ENCODE results near the gene RNU5B-1.

Gene RNU5B-1

GRCh38 chr15:65298731-65299130, 5.7 kb upstream of the RNU5B-1 start:
- no peaks in the 10 kb centered on the region for H3K9me3 ChIP-seq (ENCODE audit: control insufficient read depth, insufficient read depth, low read length)
- peak overlapping the region; percentile 2 for H3K4me3 ChIP-seq (ENCODE audit: low read depth, low read length)
- H3K4me1 ChIP-seq (ENCODE audit: control insufficient read depth, insufficient read depth, low read length): no peaks in the 10 kb centered on the region
- H3K36me3 ChIP-seq (ENCODE audit: control insufficient read depth, insufficient read depth, low read length): no peaks in the 10 kb centered on the region
- H3K27me3 ChIP-seq (ENCODE audit: control insufficient read depth, insufficient read depth, low read length): no peaks in the 10 kb centered on the region
- no peak overlapping the region for H3K9ac ChIP-seq (ENCODE audit: low read depth, low read length)

GRCh38 chr15:65300924-65301441, 3.5 kb upstream of the RNU5B-1 start:
- Histone ChIP-seq H3K9me3 (ENCODE audit: control insufficient read depth, insufficient read depth, low read length) (no peaks in the 10 kb centered on the region), H3K4me1 (ENCODE audit: control insufficient read depth, insufficient read depth, low read length) (no peaks in the 10 kb centered on the region), H3K4me3 (ENCODE audit: low read depth, low read length) (peak overlapping the region; percentile 37), H3K27me3 (ENCODE audit: control insufficient read depth, insufficient read depth, low read length) (no peaks in the 10 kb centered on the region), H3K36me3 (ENCODE audit: control insufficient read depth, insufficient read depth, low read length) (no peaks in the 10 kb centered on the region), H3K9ac (ENCODE audit: low read depth, low read length) (no peak overlapping the region)

- H3K27me3 ChIP-seq (ENCODE audit: control insufficient read depth, insufficient read depth, low read length): no peaks in the 10 kb centered on the region
- H3K9me3 ChIP-seq (ENCODE audit: control insufficient read depth, insufficient read depth, low read length): no peaks in the 10 kb centered on the region
- H3K9ac ChIP-seq (ENCODE audit: low read depth, low read length): no peak overlapping the region
- H3K36me3 ChIP-seq (ENCODE audit: control insufficient read depth, insufficient read depth, low read length): no peaks in the 10 kb centered on the region
- no peak overlapping the region for H3K4me3 ChIP-seq (ENCODE audit: low read depth, low read length)
- no peaks in the 10 kb centered on the region for H3K4me1 ChIP-seq (ENCODE audit: control insufficient read depth, insufficient read depth, low read length)
Observed at GRCh38 chr15:65302061-65302460, 2.4 kb upstream of the RNU5B-1 start.

GRCh38 chr15:65303687-65304380, 643 bp upstream of the RNU5B-1 start:
- Histone ChIP-seq H3K9me3 (ENCODE audit: control insufficient read depth, insufficient read depth, low read length) (no peaks in the 10 kb centered on the region), H3K27me3 (ENCODE audit: control insufficient read depth, insufficient read depth, low read length) (no peaks in the 10 kb centered on the region), H3K4me1 (ENCODE audit: control insufficient read depth, insufficient read depth, low read length) (no peaks in the 10 kb centered on the region), H3K9ac (ENCODE audit: low read depth, low read length) (no peak overlapping the region), H3K4me3 (ENCODE audit: low read depth, low read length) (peak overlapping the region; percentile 38), H3K36me3 (ENCODE audit: control insufficient read depth, insufficient read depth, low read length) (no peaks in the 10 kb centered on the region)

- Histone ChIP-seq H3K36me3 (ENCODE audit: control insufficient read depth, insufficient read depth, low read length) (no peaks in the 10 kb centered on the region), H3K9me3 (ENCODE audit: control insufficient read depth, insufficient read depth, low read length) (no peaks in the 10 kb centered on the region), H3K9ac (ENCODE audit: low read depth, low read length) (peak overlapping the region; percentile 8), H3K4me3 (ENCODE audit: low read depth, low read length) (no peak overlapping the region), H3K4me1 (ENCODE audit: control insufficient read depth, insufficient read depth, low read length) (no peaks in the 10 kb centered on the region), H3K27me3 (ENCODE audit: control insufficient read depth, insufficient read depth, low read length) (no peaks in the 10 kb centered on the region)
Observed at GRCh38 chr15:65305150-65305758, 777 bp downstream of the RNU5B-1 start.

GRCh38 chr15:65305776-65306175, 1.3 kb downstream of the RNU5B-1 start:
- H3K36me3 ChIP-seq (ENCODE audit: control insufficient read depth, insufficient read depth, low read length): no peaks in the 10 kb centered on the region
- no peaks in the 10 kb centered on the region for H3K27me3 ChIP-seq (ENCODE audit: control insufficient read depth, insufficient read depth, low read length)
- H3K4me3 ChIP-seq (ENCODE audit: low read depth, low read length): no peak overlapping the region
- H3K9me3 ChIP-seq (ENCODE audit: control insufficient read depth, insufficient read depth, low read length): no peaks in the 10 kb centered on the region
- H3K4me1 ChIP-seq (ENCODE audit: control insufficient read depth, insufficient read depth, low read length): no peaks in the 10 kb centered on the region
- no peak overlapping the region for H3K9ac ChIP-seq (ENCODE audit: low read depth, low read length)

- H3K4me1 ChIP-seq (ENCODE audit: control insufficient read depth, insufficient read depth, low read length): no peaks in the 10 kb centered on the region
- H3K27me3 ChIP-seq (ENCODE audit: control insufficient read depth, insufficient read depth, low read length): no peaks in the 10 kb centered on the region
- H3K36me3 ChIP-seq (ENCODE audit: control insufficient read depth, insufficient read depth, low read length): no peaks in the 10 kb centered on the region
- H3K9me3 ChIP-seq (ENCODE audit: control insufficient read depth, insufficient read depth, low read length): no peaks in the 10 kb centered on the region
- no peak overlapping the region for H3K4me3 ChIP-seq (ENCODE audit: low read depth, low read length)
- no peak overlapping the region for H3K9ac ChIP-seq (ENCODE audit: low read depth, low read length)
Observed at GRCh38 chr15:65306551-65306950, 2.1 kb downstream of the RNU5B-1 start.

GRCh38 chr15:65307978-65308377, 3.5 kb downstream of the RNU5B-1 start:
- no peaks in the 10 kb centered on the region for H3K27me3 ChIP-seq (ENCODE audit: control insufficient read depth, insufficient read depth, low read length)
- H3K4me1 ChIP-seq (ENCODE audit: control insufficient read depth, insufficient read depth, low read length): no peaks in the 10 kb centered on the region
- H3K4me3 ChIP-seq (ENCODE audit: low read depth, low read length): no peak overlapping the region
- no peaks in the 10 kb centered on the region for H3K9me3 ChIP-seq (ENCODE audit: control insufficient read depth, insufficient read depth, low read length)
- no peak overlapping the region for H3K9ac ChIP-seq (ENCODE audit: low read depth, low read length)
- no peaks in the 10 kb centered on the region for H3K36me3 ChIP-seq (ENCODE audit: control insufficient read depth, insufficient read depth, low read length)

- Histone ChIP-seq H3K9ac (ENCODE audit: low read depth, low read length) (no peak overlapping the region), H3K4me1 (ENCODE audit: control insufficient read depth, insufficient read depth, low read length) (no peaks in the 10 kb centered on the region), H3K4me3 (ENCODE audit: low read depth, low read length) (no peak overlapping the region), H3K9me3 (ENCODE audit: control insufficient read depth, insufficient read depth, low read length) (no peaks in the 10 kb centered on the region), H3K27me3 (ENCODE audit: control insufficient read depth, insufficient read depth, low read length) (no peaks in the 10 kb centered on the region), H3K36me3 (ENCODE audit: control insufficient read depth, insufficient read depth, low read length) (no peaks in the 10 kb centered on the region)
Observed at GRCh38 chr15:65309882-65310418, 5.5 kb downstream of the RNU5B-1 start.

- no peak overlapping the region for H3K4me3 ChIP-seq (ENCODE audit: low read depth, low read length)
- H3K4me1 ChIP-seq (ENCODE audit: control insufficient read depth, insufficient read depth, low read length): no peaks in the 10 kb centered on the region
- H3K27me3 ChIP-seq (ENCODE audit: control insufficient read depth, insufficient read depth, low read length): no peaks in the 10 kb centered on the region
- H3K9me3 ChIP-seq (ENCODE audit: control insufficient read depth, insufficient read depth, low read length): no peaks in the 10 kb centered on the region
- no peaks in the 10 kb centered on the region for H3K36me3 ChIP-seq (ENCODE audit: control insufficient read depth, insufficient read depth, low read length)
- H3K9ac ChIP-seq (ENCODE audit: low read depth, low read length): no peak overlapping the region
Observed at GRCh38 chr15:65310431-65311137, 6.1 kb downstream of the RNU5B-1 start.

GRCh38 chr15:65311760-65312159, 7.3 kb downstream of the RNU5B-1 start:
- Histone ChIP-seq H3K4me1 (ENCODE audit: control insufficient read depth, insufficient read depth, low read length) (no peaks in the 10 kb centered on the region), H3K4me3 (ENCODE audit: low read depth, low read length) (no peak overlapping the region)

More at GRCh38 chr15:65311760-65312159, 7.3 kb downstream of the RNU5B-1 start:
- H3K36me3 ChIP-seq (ENCODE audit: control insufficient read depth, insufficient read depth, low read length): no peaks in the 10 kb centered on the region
- H3K9me3 ChIP-seq (ENCODE audit: control insufficient read depth, insufficient read depth, low read length): no peaks in the 10 kb centered on the region
- no peaks in the 10 kb centered on the region for H3K27me3 ChIP-seq (ENCODE audit: control insufficient read depth, insufficient read depth, low read length)
- H3K9ac ChIP-seq (ENCODE audit: low read depth, low read length): no peak overlapping the region
